ENCODE data around the gene SLFN14. TPM values are rescaled to one million over a fixed set of nuclear protein-coding genes. Genes with fewer than 3 reads are reported as not detected.

The SLFN14 gene
- total and polyA plus RNA-seq, 8 donors: not detected

GRCh38 chr17:35545150-35545549, 15.5 kb downstream of the SLFN14 start:
- no peak for FAIRE-seq
- WGBS, 2 donors: 47 to 63% methylated on average over 1 of the region's 1 CpG

DNA sequence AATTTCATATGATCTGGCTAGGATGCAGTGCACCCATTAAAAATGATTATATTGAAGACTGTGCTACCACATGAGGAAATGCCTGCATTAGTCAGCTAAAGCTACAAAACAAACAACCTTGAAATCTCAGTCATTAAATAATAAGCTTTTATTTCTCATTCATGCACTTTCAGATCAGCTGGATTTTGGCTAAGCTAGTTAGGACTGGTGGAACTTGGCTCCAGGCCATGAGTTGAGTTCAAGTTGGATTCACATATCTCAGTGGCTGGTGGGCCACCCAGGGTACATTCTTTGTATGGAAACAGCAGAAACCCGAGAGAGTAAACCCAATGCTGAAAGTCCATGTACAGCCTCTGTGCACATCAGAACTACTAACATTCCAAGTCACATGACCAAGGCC, 16.8 kb downstream of the SLFN14 start:
- no peak for TF ChIP-seq CTCF (IDR thresholded peaks at IDR 0.05)
- intact Hi-C loops (cut with DNase I): loop anchor here in 1 of 3 donors (10.0 kb wide), 1 partner anchor 369 kb away; no protein-coding TSS in a partner anchor
- WGBS, 2 donors: 55 to 58% methylated on average over 1 of the region's 1 CpG

More at GRCh38 chr17:35545150-35545549, 15.5 kb downstream of the SLFN14 start:
- ATAC-seq: no peak
- no peaks in the 10 kb centered on the region for H3K36me3 ChIP-seq
- DNase-seq: no peak
- no peak overlapping the region for H3K4me3 ChIP-seq
- H3K27me3 ChIP-seq: no peaks in the 10 kb centered on the region
- H3K27ac ChIP-seq: no peak overlapping the region
- no peaks in the 10 kb centered on the region for H3K9me3 ChIP-seq
- intact Hi-C loops (cut with DNase I): loop anchor here in 1 of 3 donors (10.0 kb wide), 1 partner anchor 370 kb away; no protein-coding TSS in a partner anchor
- H3K4me1 ChIP-seq: no peaks in the 10 kb centered on the region
- TF ChIP-seq CTCF (IDR thresholded peaks at IDR 0.05): no peak

GRCh38 chr17:35542990-35543389, 17.6 kb downstream of the SLFN14 start:
- H3K36me3 ChIP-seq: no peaks in the 10 kb centered on the region
- no peaks in the 10 kb centered on the region for H3K4me1 ChIP-seq
- ATAC-seq: no peak
- H3K27ac ChIP-seq: no peak overlapping the region
- FAIRE-seq: no peak
- H3K4me3 ChIP-seq: no peak overlapping the region
- DNase-seq: no peak
- intact Hi-C loops (cut with DNase I): loop anchor here in 1 of 3 donors (10.0 kb wide), 1 partner anchor 368 kb away; no protein-coding TSS in a partner anchor
- no peaks in the 10 kb centered on the region for H3K9me3 ChIP-seq
- H3K27me3 ChIP-seq: no peaks in the 10 kb centered on the region
- no peak for TF ChIP-seq CTCF (IDR thresholded peaks at IDR 0.05)

More for the DNA sequence above, 16.8 kb downstream of the SLFN14 start:
- Histone ChIP-seq H3K9me3 (no peaks in the 10 kb centered on the region), H3K27ac (no peak overlapping the region), H3K4me1 (no peaks in the 10 kb centered on the region), H3K27me3 (no peaks in the 10 kb centered on the region), H3K36me3 (no peaks in the 10 kb centered on the region), H3K4me3 (no peak overlapping the region)
- FAIRE-seq (no peak), ATAC-seq (no peak), DNase-seq (no peak)

- FAIRE-seq: no peak
- WGBS, 2 donors: 31 to 43% methylated on average over 1 of the region's 1 CpG
- H3K4me3 ChIP-seq: peak overlapping the region in 1 of 4 donors; percentile 18
Measured at GRCh38 chr17:35541434-35541833, 19.2 kb downstream of the SLFN14 start.

More at GRCh38 chr17:35541434-35541833, 19.2 kb downstream of the SLFN14 start:
- H3K9me3 ChIP-seq: no peaks in the 10 kb centered on the region
- intact Hi-C loops (cut with DNase I): loop anchor here in 1 of 3 donors (10.0 kb wide), 1 partner anchor 367 kb away; no protein-coding TSS in a partner anchor
- no peaks in the 10 kb centered on the region for H3K4me1 ChIP-seq
- no peak for DNase-seq
- no peak for ATAC-seq
- no peaks in the 10 kb centered on the region for H3K36me3 ChIP-seq
- H3K27me3 ChIP-seq: no peaks in the 10 kb centered on the region
- no peak for TF ChIP-seq CTCF (IDR thresholded peaks at IDR 0.05)
- H3K27ac ChIP-seq: peak overlapping the region in 2 of 4 donors; percentile 42 to 59
